Endothelial cell of umbilical vein (primary cell): ENCODE measurements around the gene C15orf62. TPM values are rescaled to one million over a fixed set of nuclear protein-coding genes. Genes with fewer than 3 reads are reported as not detected.

Source experiments
- BruUV-seq: library from RNA; stranded (reverse); fragments of 400-500 nt; replicated peaks from 2 replicates; lab custom pipeline; 2021; lab: Mats Ljungman, UMichigan
- CTCF ChIA-PET: fragments of 300-600, 350-600 bp; sonication (Branson Sonifier 250); formaldehyde crosslinking; loops from one replicate; lab custom pipeline; 2021; ENCODE audit warnings: antibody characterized with exemption, inconsistent platforms; lab: Charles Lee
- POLR2A ChIA-PET: fragments of 300-600, 350-600 bp; sonication (Branson Sonifier 250); formaldehyde crosslinking; loops from one replicate; lab custom pipeline; 2021; ENCODE audit warnings: antibody characterized with exemption, inconsistent platforms; lab: Charles Lee
- DNase-seq: peaks from one replicate; pipeline ENCODE4 v3.0.0-alpha.2; 2011; ENCODE audit warnings: low read depth, low spot score
- FAIRE-seq: peaks from 2 replicates; lab custom pipeline; 2011; peaks lifted over from hg19 to GRCh38; lab: Jason Lieb, UNC
- H2AFZ ChIP-seq: 2 replicates; pipeline ENCODE4 v1.6.0; 2012; ENCODE audit warnings: low read depth, low read length, control low read depth, inconsistent platforms
- H3K27ac ChIP-seq: 2 replicates; pipeline ENCODE4 v1.5.1; 2011; ENCODE audit warnings: low read depth, mild to moderate bottlenecking, control low read depth, low read length, moderate library complexity; ENCODE audit not compliant: insufficient read depth
- H3K27me3 ChIP-seq, 2 experiments: 2 replicates each; pipeline versions ENCODE4 v1.6.0 to v1.6.1; 2011; ENCODE audit warnings: low read length in 2 of 2, mixed read lengths in 1 of 2; ENCODE audit not compliant: control insufficient read depth in 2 of 2, insufficient read depth in 2 of 2
- H3K36me3 ChIP-seq, 2 experiments: 2 replicates in 1 of 2; 3 replicates in 1 of 2; pipeline ENCODE4 v1.5.1; 2011; ENCODE audit warnings: low read length in 2 of 2, mild to moderate bottlenecking in 1 of 2, moderate library complexity in 1 of 2; ENCODE audit not compliant: control insufficient read depth in 2 of 2, insufficient read depth in 2 of 2; ENCODE audit errors: extremely low read depth in 1 of 2
- H3K4me1 ChIP-seq: 3 replicates; pipeline ENCODE4 v1.5.1; 2011; ENCODE audit warnings: mild to moderate bottlenecking, low read length; ENCODE audit not compliant: control insufficient read depth, insufficient read depth; ENCODE audit errors: extremely low read depth
- H3K4me2 ChIP-seq: 2 replicates; pipeline ENCODE4 v1.6.1; 2011; ENCODE audit warnings: low read length, control low read depth, mixed read lengths; ENCODE audit not compliant: insufficient read depth
- H3K4me3 ChIP-seq, 3 experiments: fragments of 200-600 bp in 1 of 3; sonication (generic), shearing (Covaris generic) in 1 of 3; replicated peaks in 1 of 3; 2 replicates each; pipeline ENCODE4 v1.5.1; 2011 to 2016; ENCODE audit warnings: control low read depth in 3 of 3, low read length in 3 of 3, mild to moderate bottlenecking in 2 of 3, inconsistent platforms in 1 of 3, low read depth in 1 of 3, moderate library complexity in 1 of 3; ENCODE audit not compliant: insufficient read depth in 1 of 3
- H3K79me2 ChIP-seq: 2 replicates; pipeline ENCODE4 v1.6.0; 2012; ENCODE audit warnings: low read length, inconsistent platforms; ENCODE audit not compliant: control insufficient read depth, insufficient read depth
- H3K9ac ChIP-seq: replicated peaks from 2 replicates; pipeline ENCODE3; 2011; ENCODE audit warnings: low read length, control low read depth; ENCODE audit not compliant: insufficient read depth; ENCODE audit errors: extremely low read depth
- H3K9me1 ChIP-seq: replicated peaks from 3 replicates; pipeline ENCODE4 v1.6.0; 2011; ENCODE audit warnings: mild to moderate bottlenecking, low read length; ENCODE audit not compliant: control insufficient read depth, insufficient read depth; ENCODE audit errors: extremely low read depth
- H3K9me3 ChIP-seq: replicated peaks from 2 replicates; pipeline ENCODE4 v1.5.1; 2012; ENCODE audit warnings: low read length, inconsistent platforms; ENCODE audit not compliant: control insufficient read depth, insufficient read depth
- H4K20me1 ChIP-seq: replicated peaks from 2 replicates; pipeline ENCODE3; 2011; ENCODE audit warnings: mild to moderate bottlenecking, low read length; ENCODE audit not compliant: control insufficient read depth, insufficient read depth; ENCODE audit errors: extremely low read depth
- EZH2 ChIP-seq: IDR thresholded peaks from 2 replicates; pipeline ENCODE4 v1.6.1; 2012; ENCODE audit warnings: borderline replicate concordance, low read depth, mild to moderate bottlenecking, moderate library complexity, low read length, inconsistent platforms; ENCODE audit not compliant: severe bottlenecking
- FOS ChIP-seq: IDR thresholded peaks from 2 replicates; pipeline ENCODE4 v1.6.1; 2011; ENCODE audit warnings: mild to moderate bottlenecking, low read length, moderate library complexity, borderline replicate concordance; ENCODE audit not compliant: insufficient read depth
- GATA2 ChIP-seq: IDR thresholded peaks from 2 replicates; pipeline ENCODE4 v1.7.0; 2011; ENCODE audit warnings: low read depth, mild to moderate bottlenecking, moderate library complexity, mixed read lengths, low read length; ENCODE audit not compliant: insufficient read length, insufficient read depth
- JUN ChIP-seq: IDR thresholded peaks from 2 replicates; pipeline ENCODE4 v1.6.1; 2011; ENCODE audit warnings: borderline replicate concordance, low read depth; ENCODE audit not compliant: insufficient read length, insufficient read depth
- MYC ChIP-seq: IDR thresholded peaks from one replicate; pipeline ENCODE4 v1.6.1; 2011; ENCODE audit warnings: mild to moderate bottlenecking, low read depth, low read length
- POLR2A ChIP-seq: IDR thresholded peaks from 2 replicates; pipeline ENCODE4 v1.6.1; 2012; ENCODE audit warnings: low read depth, mild to moderate bottlenecking, control low read depth, low read length
- POLR2AphosphoS5 ChIP-seq: IDR thresholded peaks from 2 replicates; pipeline ENCODE4 v1.6.1; 2012; ENCODE audit warnings: low read depth, mild to moderate bottlenecking, control low read depth, low read length, moderate library complexity; ENCODE audit not compliant: insufficient read depth
- dilution Hi-C: fragments of 300-500 bp; cut with MboI; formaldehyde crosslinking; loops from one replicate; pipeline ENCODE4 v1.15.0; 2019; ENCODE audit warnings: low sequenced_read_pairs; ENCODE audit not compliant: extremely low pct_ligation_motif_present
- intact Hi-C: fragments of 100-400 bp; cut with micrococcal nuclease; formaldehyde crosslinking; loops from one replicate; pipeline ENCODE4 v1.10.0; 2022
- polyA plus RNA-seq, 4 experiments: library from polyadenylated mRNA; depleted of rRNA in 3 of 4; stranded (reverse) in 3 of 4; unstranded in 1 of 4; fragments of >200 nt; gene quantifications; 2 replicates each; pipeline versions ENCODE4 v1.2.1 to v1.2.3, GENCODE V29; 2011 to 2012; ENCODE audit warnings: missing spikeins in 1 of 4
- total RNA-seq: library from RNA; stranded (reverse); gene quantifications from 2 replicates; pipeline ENCODE4 v1.2.3, GENCODE V29; 2021
- TF ChIP-seq, protein P1 (sequence below): IDR thresholded peaks from 2 replicates; pipeline ENCODE4 v1.6.1; 2011; ENCODE audit not compliant: insufficient read depth, insufficient read length

C15orf62 gene
- total and polyA plus RNA-seq, 2 donors (not counting 3 experiments of a cell fraction or from before 2014, with no cell fraction given), result 0.12 to 0.38 TPM

DNA sequence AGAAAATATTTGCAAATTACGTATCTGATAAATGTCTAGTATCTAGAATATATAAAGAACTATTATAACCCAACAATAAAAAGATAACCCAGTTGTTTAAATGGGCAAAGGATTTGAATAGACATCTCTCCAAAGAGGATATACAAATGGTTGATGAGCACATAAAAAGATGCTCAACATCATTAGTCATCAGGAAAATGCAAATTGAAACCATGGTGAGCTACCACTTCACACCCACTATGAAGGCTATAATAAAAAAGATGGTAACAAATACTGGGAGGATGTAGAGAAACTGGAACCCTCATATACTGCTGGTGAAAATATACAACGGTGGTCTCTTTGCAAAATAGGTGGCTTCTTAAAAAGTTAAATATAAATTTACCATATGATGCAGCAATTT, 46.8 kb upstream of the C15orf62 start:
- no peak overlapping the region for H3K27ac ChIP-seq
- ChIA-PET CTCF (interaction anchor here (1.2 to 1.7 kb wide), 3 partner anchors 8 to 16 kb away, joined by 3 to 5 read pairs (median 4); no protein-coding TSS in a partner anchor), POLR2A (no interaction called here)
- no peak overlapping the region for H3K4me3 ChIP-seq
- H3K36me3 ChIP-seq, result peaks cover 0 to 2% of the 10 kb centered on the region in 2 experiments
- no peak overlapping the region for H3K9ac ChIP-seq
- intact Hi-C loops, result no loop called here
- H3K4me1 ChIP-seq, result peaks cover 7% of the 10 kb centered on the region
- FAIRE-seq (no peak), DNase-seq (no peak)
- dilution Hi-C loops, result no loop called here
- no peak for TF ChIP-seq MYC
- TF ChIP-seq POLR2AphosphoS5, result no peak
- TF ChIP-seq JUN, result no peak
- TF ChIP-seq POLR2A, result no peak
- TF ChIP-seq GATA2, result no peak
- TF ChIP-seq, protein P1, sequence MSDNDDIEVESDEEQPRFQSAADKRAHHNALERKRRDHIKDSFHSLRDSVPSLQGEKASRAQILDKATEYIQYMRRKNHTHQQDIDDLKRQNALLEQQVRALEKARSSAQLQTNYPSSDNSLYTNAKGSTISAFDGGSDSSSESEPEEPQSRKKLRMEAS, result no peak
- no peaks in the 10 kb centered on the region for H3K9me3 ChIP-seq
- BruUV-seq, result no TSS peak
- no peaks in the 10 kb centered on the region for H3K79me2 ChIP-seq
- no peaks in the 10 kb centered on the region for H4K20me1 ChIP-seq
- H3K4me2 ChIP-seq, result no peak overlapping the region
- H2AFZ ChIP-seq, result no peak overlapping the region
- H3K9me1 ChIP-seq, result no peaks in the 10 kb centered on the region
- H3K27me3 ChIP-seq, result no peaks in the 10 kb centered on the region

DNA sequence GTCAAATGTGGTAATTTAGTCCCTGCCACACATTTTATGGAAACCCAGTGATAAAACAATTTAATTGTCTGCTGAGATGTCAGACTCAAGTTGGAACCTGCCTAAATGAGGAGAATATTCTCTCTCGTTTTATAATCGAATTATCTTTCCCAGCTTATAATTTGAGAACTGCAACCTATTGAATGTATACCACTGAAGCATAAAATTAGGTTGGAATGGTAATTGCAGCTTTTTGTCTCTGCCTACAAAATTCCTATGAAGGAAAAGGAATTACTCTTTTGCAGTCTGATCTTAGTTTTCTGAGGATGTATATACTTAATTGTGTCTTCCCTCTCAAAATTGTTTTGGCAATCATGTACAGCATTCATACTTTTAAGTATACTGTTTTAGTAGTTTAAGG, 45.9 kb upstream of the C15orf62 start:
- H3K27me3 ChIP-seq, result no peaks in the 10 kb centered on the region
- DNase-seq (no peak), FAIRE-seq (no peak)
- CTCF ChIA-PET, result interaction anchor here (0.6 to 1.7 kb wide), 4 partner anchors 10 to 54 kb away, joined by 3 to 4 read pairs (median 3); no protein-coding TSS in a partner anchor
- H3K36me3 ChIP-seq, result peaks cover 0 to 3% of the 10 kb centered on the region in 2 experiments
- no peak overlapping the region for H2AFZ ChIP-seq
- no peak overlapping the region for H3K4me3 ChIP-seq
- no peaks in the 10 kb centered on the region for H4K20me1 ChIP-seq
- H3K9ac ChIP-seq, result no peak overlapping the region
- no peaks in the 10 kb centered on the region for H3K79me2 ChIP-seq
- intact Hi-C loops, result no loop called here
- POLR2A ChIA-PET, result no interaction called here
- no peak for TF ChIP-seq MYC
- no peak for TF ChIP-seq EZH2
- TF ChIP-seq POLR2A, result no peak
- TF ChIP-seq FOS, result no peak
- TF ChIP-seq GATA2, result no peak
- TF ChIP-seq JUN, result no peak
- H3K9me3 ChIP-seq, result no peaks in the 10 kb centered on the region
- peaks cover 7% of the 10 kb centered on the region for H3K4me1 ChIP-seq
- no peaks in the 10 kb centered on the region for H3K9me1 ChIP-seq
- no TSS peak for BruUV-seq
- no peak overlapping the region for H3K27ac ChIP-seq
- dilution Hi-C loops, result no loop called here
- H3K4me2 ChIP-seq, result no peak overlapping the region
